ENCODE data around the gene NUTM2E.
"Not testable (repeated sequence)": the region's sequence is repeated elsewhere in the genome, so short reads cannot be mapped to it uniquely, and the experiment has no call there.

Gene NUTM2E

DNA sequence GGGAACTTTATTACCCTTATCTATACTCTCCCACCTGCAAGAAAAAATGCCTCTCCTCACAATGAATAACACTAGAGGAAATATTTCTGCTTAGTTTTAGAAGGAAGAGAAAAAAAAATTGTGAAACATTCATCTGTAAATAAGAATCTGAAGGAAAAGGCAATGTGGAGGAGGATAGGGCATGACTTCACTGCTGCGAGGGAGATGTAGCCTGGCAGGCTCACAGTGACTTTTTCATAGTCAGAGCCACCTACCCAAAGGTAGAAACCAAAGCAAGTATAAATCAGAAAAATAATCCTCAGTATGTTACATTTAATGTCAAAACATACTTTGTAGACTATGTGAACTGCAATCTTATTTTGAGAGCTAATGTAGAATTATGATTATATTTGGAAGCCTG, 10.4 kb downstream of the NUTM2E start:
- H3K4me3 ChIP-seq (replicated peaks in 1 of 2; ENCODE audit: low read depth in 2 of 2, low read length in 2 of 2); DNase-seq (ENCODE audit: low read depth in 2 of 2): not testable (repeated sequence)

DNA sequence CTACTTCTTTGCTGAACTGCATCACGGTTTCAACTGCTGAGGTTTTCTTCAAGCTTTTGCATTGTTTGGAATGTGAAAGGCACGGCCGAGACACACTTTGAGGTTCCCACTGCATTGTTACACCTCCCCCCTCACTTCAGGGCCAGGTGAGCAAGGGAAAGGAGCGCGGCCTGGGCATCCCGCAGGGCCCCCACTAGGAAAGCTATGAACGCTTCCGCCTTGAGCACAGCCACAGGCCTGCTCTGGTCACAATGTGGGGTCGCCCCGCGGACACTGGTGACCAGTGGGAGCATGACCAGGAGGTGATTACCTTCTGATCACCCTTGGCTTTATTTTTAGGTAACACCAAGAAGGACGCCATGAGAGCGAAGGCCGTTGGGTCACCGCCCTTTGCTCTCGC, 11.9 kb downstream of the NUTM2E start:
- H3K4me3 ChIP-seq (replicated peaks in 1 of 2; ENCODE audit: low read depth in 2 of 2, low read length in 2 of 2); DNase-seq (ENCODE audit: low read depth in 2 of 2): not testable (repeated sequence)

DNA sequence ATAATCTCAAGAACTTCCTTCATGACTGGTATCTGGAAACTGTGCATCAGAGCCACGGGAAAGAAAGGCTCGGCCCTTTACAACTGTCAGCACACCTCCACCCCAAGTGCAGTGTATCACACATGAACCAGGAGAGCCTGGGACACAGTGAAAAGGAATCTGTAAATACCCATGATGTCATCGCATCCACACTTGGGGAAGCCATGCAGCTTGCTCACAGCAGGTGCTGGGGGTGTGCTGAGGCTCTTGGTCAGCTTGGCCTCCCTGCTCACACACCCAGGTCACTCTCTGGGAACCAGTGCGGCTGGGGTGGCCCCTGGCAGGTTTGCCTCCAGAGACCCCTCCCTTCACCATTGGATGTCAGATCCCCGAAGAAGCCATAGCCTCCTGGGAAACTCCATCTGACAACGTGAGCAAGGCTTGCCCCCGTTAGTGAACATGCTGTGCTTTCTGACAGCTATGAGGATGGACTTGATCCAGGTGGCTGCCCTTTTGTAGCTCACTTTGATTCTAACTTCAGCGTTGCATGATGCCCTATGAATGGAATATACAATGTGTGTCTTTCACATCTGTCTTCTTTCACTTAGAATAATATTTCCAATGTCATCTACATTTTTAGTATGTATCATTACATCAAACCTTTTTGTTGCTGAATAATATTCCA, 26.8 kb downstream of the NUTM2E start:
- not testable (repeated sequence) for H3K4me3 ChIP-seq (replicated peaks in 1 of 2; ENCODE audit: low read depth in 2 of 2, low read length in 2 of 2); DNase-seq (ENCODE audit: low read depth in 2 of 2)

DNA sequence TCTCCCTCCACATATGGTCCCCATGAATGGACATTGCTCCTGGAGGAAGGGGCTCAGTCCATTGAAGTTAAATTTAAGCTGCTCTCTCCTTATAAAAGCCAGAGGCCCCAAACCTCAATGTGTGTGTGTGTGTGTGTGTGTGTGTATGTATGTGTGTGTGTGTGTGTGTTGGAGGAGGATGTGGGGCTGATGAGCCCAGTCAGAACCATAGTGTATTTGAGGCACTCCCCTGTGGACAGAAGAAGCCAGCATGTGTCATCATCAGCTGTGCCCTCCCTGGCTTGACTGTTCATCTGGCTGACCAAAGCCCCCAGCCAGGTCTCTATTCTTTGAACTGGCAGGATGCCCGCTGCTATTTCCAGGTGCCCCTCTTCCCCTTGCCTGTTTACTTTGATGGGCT, 35.7 kb downstream of the NUTM2E start:
- H3K4me3 ChIP-seq (replicated peaks in 1 of 2; ENCODE audit: low read depth in 2 of 2, low read length in 2 of 2); DNase-seq (ENCODE audit: low read depth in 2 of 2): not testable (repeated sequence)

DNA sequence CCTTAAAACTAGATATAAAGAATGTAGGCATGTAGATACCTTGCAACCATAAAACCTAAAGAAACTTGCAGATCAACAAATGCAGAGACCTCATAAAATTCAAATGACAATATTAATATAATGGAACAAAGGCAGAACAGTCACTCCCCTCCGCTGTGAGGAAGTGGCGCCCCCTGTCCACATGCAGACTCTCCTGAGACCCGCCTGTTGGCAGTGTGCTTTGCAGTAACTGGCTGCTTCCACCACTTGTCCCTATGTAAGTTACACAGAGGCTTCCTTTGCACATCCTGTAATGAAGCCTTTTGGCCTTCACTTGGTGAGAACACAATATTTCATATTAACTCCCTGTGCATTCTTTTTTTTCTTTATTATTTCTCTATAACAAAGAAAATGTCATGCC, 36.3 kb downstream of the NUTM2E start:
- not testable (repeated sequence) for DNase-seq (ENCODE audit: low read depth in 2 of 2)

DNA sequence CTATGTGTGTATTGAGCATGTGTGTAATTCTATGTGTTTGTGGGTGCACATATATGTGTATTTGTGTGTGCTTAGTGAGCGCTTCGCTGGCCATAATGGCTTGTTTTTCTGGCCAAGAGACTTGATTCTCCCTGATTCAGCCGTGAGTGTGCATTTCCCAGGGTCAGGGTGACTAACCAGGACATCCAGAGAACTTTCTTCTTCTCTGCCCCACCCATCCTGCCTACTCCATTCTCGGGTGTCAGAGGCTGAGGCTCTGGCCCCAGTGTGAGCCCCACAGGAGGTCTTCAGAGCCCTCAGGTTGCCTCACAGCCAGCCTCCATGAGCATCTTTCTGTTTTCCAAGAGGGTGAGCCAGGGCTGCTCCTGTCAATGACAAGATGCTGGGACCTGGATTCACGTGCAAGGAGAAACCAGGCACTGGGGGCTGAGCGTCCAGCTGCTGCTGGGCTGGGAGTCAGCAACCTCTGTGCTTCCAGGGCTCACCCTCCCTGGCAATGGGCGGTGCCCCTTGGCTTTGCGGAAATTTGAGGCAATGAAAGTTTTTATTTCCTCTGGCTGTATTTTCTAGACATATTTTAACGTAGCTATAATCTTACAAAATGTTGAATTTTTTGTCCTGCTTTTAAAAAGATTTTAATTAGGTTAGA, 40.5 kb downstream of the NUTM2E start:
- H3K4me3 ChIP-seq (replicated peaks in 1 of 2; ENCODE audit: low read depth in 2 of 2, low read length in 2 of 2); DNase-seq (ENCODE audit: low read depth in 2 of 2): not testable (repeated sequence)

More for the DNA sequence above, 36.3 kb downstream of the NUTM2E start:
- H3K4me3 ChIP-seq (replicated peaks in 1 of 2; ENCODE audit: low read depth in 2 of 2, low read length in 2 of 2) = not testable (repeated sequence)

DNA sequence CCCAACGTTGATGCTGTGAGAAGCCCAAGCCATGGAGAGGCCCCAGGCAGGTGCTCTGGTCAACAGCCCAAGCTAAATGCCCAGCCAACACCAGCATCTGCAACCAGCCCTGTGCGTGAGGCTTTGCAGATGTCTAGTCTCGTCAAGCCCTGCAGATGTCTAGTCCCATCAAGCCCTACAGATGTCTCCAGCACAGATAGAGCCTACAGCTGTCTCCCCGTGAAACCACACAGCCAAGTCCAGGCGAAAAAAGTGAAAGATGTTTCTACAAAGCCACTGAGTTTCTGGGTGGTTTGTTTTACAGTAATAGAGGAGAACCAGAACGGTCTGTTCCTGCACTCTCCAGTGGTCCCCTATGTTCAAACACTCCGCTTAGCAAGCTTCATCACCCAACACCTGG, 41.5 kb downstream of the NUTM2E start:
- not testable (repeated sequence) for H3K4me3 ChIP-seq (replicated peaks in 1 of 2; ENCODE audit: low read depth in 2 of 2, low read length in 2 of 2); DNase-seq (ENCODE audit: low read depth in 2 of 2)

DNA sequence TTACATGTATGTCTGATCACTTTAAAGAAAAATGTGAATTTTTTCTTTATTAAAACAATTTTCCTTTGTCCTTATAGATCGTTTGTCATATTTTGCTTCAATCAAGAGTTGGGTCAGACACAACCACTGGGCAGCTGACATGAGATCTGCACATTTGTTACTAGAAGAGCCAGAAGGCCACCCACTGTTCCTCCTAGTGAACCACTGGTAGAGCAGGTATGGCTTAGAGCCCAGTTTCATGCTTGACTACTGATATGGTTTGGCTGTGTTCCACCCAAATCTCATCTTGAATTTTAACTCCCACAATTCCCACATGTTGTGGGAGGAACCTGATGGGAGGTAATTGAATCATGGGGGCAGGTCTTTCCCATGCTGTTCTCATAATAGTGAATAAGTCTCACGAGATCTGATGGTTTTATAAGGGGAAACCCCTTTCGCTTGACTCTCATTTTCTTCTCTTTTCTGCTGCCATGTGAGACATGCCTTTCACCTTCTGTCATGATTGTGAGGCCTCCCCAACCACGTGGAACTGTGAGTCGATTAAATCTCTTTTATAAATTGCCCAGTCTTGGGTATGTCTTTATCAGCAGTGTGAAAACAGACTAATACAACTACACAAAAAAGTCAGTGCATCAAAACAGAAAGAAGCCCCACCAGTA, 43.0 kb downstream of the NUTM2E start:
- H3K4me3 ChIP-seq (replicated peaks in 1 of 2; ENCODE audit: low read depth in 2 of 2, low read length in 2 of 2) = not testable (repeated sequence)
- DNase-seq (ENCODE audit: low read depth in 2 of 2) = peak; percentile 11 to 32

DNA sequence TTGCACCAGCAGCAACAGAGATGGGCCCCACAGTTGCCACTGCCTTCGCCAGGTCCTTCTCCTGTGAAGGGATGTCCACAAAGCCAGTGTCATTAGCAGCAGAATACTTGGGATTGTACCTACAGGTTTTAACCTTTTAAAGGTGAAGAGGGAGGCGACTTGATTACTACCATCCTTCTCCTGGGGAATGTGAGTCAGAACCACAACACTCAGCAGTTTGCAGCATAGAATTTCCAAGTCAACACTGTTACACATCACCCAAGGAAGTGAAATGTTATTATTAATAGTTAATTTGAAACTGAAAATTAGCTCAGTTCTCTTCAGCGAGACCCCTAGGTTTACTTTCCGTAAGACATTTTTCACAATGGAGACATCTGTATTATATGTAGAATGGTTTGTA, 45.2 kb downstream of the NUTM2E start:
- not testable (repeated sequence) for H3K4me3 ChIP-seq (replicated peaks in 1 of 2; ENCODE audit: low read depth in 2 of 2, low read length in 2 of 2); DNase-seq (ENCODE audit: low read depth in 2 of 2)
